Stomach (tissue), 9 donors: ENCODE results near the gene TBPL2. TPM values are rescaled to one million over a fixed set of nuclear protein-coding genes. Genes with fewer than 3 reads are reported as not detected.

Experiments used
- DNase-seq, 2 donors: peaks; one replicate each; pipeline versions ENCODE4 v3.0.0 to v3.0.0-alpha.2; 2013 to 2019
- H3K27ac ChIP-seq, 5 donors: fragments of 200-600 bp in 4 of 5; sonication (generic) in 4 of 5; one replicate each; pipeline ENCODE4 v1.5.1; 2013 to 2019; ENCODE audit warnings: mild to moderate bottlenecking in 1 of 5, moderate library complexity in 1 of 5
- H3K27me3 ChIP-seq, 3 donors: fragments of 200-600 bp; sonication (generic); one replicate each; pipeline ENCODE4 v1.5.1; 2017 to 2019; ENCODE audit warnings: mixed run types in 1 of 3
- H3K36me3 ChIP-seq, 4 donors: fragments of 200-600 bp; sonication (generic); 1 replicate in 3 of 4; 2 replicates in 1 of 4; pipeline ENCODE4 v1.5.1; 2016 to 2019
- H3K4me1 ChIP-seq, 4 donors: fragments of 200-600 bp; sonication (generic); one replicate each; pipeline ENCODE4 v1.5.1; 2016 to 2019
- H3K4me3 ChIP-seq, 4 donors: fragments of 200-600 bp; sonication (generic) in 3 of 4; one replicate each; pipeline ENCODE4 v1.5.1; 2016 to 2019; ENCODE audit warnings: mild to moderate bottlenecking in 1 of 4
- H3K9me3 ChIP-seq, 4 donors: fragments of 200-600 bp; sonication (generic); one replicate each; pipeline ENCODE4 v1.5.1; 2016 to 2019
- CTCF ChIP-seq, 7 experiments: fragments of 450-650 bp in 4 of 7; fragments of 200-600 bp in 3 of 7; sonication (generic) in 3 of 7; IDR thresholded peaks; one replicate each; pipeline ENCODE4 v1.5.1; 2016 to 2019; ENCODE audit warnings: antibody characterized with exemption in 7 of 7, control low read depth in 2 of 7, mild to moderate bottlenecking in 1 of 7
- EP300 ChIP-seq: sonication (generic); formaldehyde crosslinking; IDR thresholded peaks from one replicate; pipeline ENCODE4 v1.6.1; 2017; ENCODE audit warnings: antibody characterized with exemption
- POLR2A ChIP-seq, 4 donors: fragments of 450-650 bp; IDR thresholded peaks; one replicate each; pipeline ENCODE4 v1.6.1; 2016; ENCODE audit warnings: antibody characterized with exemption in 4 of 4, control low read depth in 2 of 4, mild to moderate bottlenecking in 1 of 4, moderate library complexity in 1 of 4
- POLR2AphosphoS5 ChIP-seq, 3 donors: sonication (generic); formaldehyde crosslinking; IDR thresholded peaks; one replicate each; pipeline ENCODE4 v1.6.1; 2016; ENCODE audit warnings: antibody characterized with exemption in 3 of 3
- WGBS, 5 donors: extraction: QIAGEN DNeasy Blood & Tissue Kit in 3 of 5; methylation state at CpG; one replicate each; pipeline versions ENCODE4 v1.1.5 to v1.1.7; 2013 to 2018; 5-methylcytosine and 5-hydroxymethylcytosine counted together
- intact Hi-C: fragments of 100-400 bp; cut with DNase I; formaldehyde crosslinking; loops from one replicate; pipeline ENCODE4 v1.15.1; 2023; ENCODE audit warnings: low total_unique reads
- polyA plus RNA-seq, 3 donors: library from polyadenylated mRNA; stranded (reverse); fragments of 200-250 nt; gene quantifications; one replicate each; pipeline ENCODE4 v1.2.3, GENCODE V29; 2013
- total RNA-seq, 5 donors: library from RNA; depleted of rRNA; stranded (reverse); fragments of >200 nt; gene quantifications; one replicate each; pipeline versions ENCODE4 v1.1.0 to v1.2.3, GENCODE V29; 2014 to 2016
- donor health status: healthy with polysubstance abuse.
- donor health status: Bipolar disorder and iron deficiency.
- donor health status: healthy.

TBPL2 gene
- total and polyA plus RNA-seq, 8 donors, result not detected

- no peak for DNase-seq
- WGBS, 5 donors, result 55 to 64% (median 60%) methylated on average over 2 of the region's 2 CpGs
- Histone ChIP-seq H3K27me3 (no peaks in the 10 kb centered on the region), H3K27ac (no peak overlapping the region), H3K4me3 (no peak overlapping the region), H3K4me1 (peaks cover 7 to 42% (median 24%) of the 10 kb centered on the region in 4 donors), H3K36me3 (no peaks in the 10 kb centered on the region), H3K9me3 (no peaks in the 10 kb centered on the region)
- TF ChIP-seq POLR2A (IDR thresholded peaks at IDR 0.05) (no peak), EP300 (no peak), CTCF (IDR thresholded peaks at IDR 0.05) (no peak), POLR2AphosphoS5 (IDR thresholded peaks at IDR 0.05) (no peak)
- intact Hi-C loops, result no loop called here
These were observed 11.5 kb upstream of the TBPL2 start for GRCh38 chr14:55451950-55452349.

GRCh38 chr14:55451398-55451797 lies 11.0 kb upstream of the TBPL2 start:
- Histone ChIP-seq H3K36me3 (no peaks in the 10 kb centered on the region), H3K27me3 (no peaks in the 10 kb centered on the region), H3K27ac (no peak overlapping the region), H3K4me1 (peaks cover 7 to 42% (median 24%) of the 10 kb centered on the region in 4 donors), H3K9me3 (no peaks in the 10 kb centered on the region), H3K4me3 (no peak overlapping the region)
- WGBS, 5 donors, result 41 to 59% (median 44%) methylated on average over 4 of the region's 4 CpGs
- DNase-seq, result no peak
- intact Hi-C loops, result no loop called here
- TF ChIP-seq POLR2AphosphoS5 (IDR thresholded peaks at IDR 0.05) (no peak), EP300 (no peak), CTCF (IDR thresholded peaks at IDR 0.05) (no peak), POLR2A (IDR thresholded peaks at IDR 0.05) (no peak)

- Histone ChIP-seq H3K27me3 (no peaks in the 10 kb centered on the region), H3K36me3 (no peaks in the 10 kb centered on the region), H3K27ac (no peak overlapping the region), H3K9me3 (no peaks in the 10 kb centered on the region), H3K4me1 (peaks cover 7 to 42% (median 26%) of the 10 kb centered on the region in 4 donors), H3K4me3 (no peak overlapping the region)
- DNase-seq, result no peak
- intact Hi-C loops, result no loop called here
- no peak for TF ChIP-seq CTCF (IDR thresholded peaks at IDR 0.05)
- no peak for TF ChIP-seq POLR2A (IDR thresholded peaks at IDR 0.05)
- TF ChIP-seq EP300, result no peak
- no peak for TF ChIP-seq POLR2AphosphoS5 (IDR thresholded peaks at IDR 0.05)
These were observed 10.6 kb upstream of the TBPL2 start for GRCh38 chr14:55450987-55451386.

- no peak for DNase-seq
- no peaks in the 10 kb centered on the region for H3K27me3 ChIP-seq
- WGBS, 5 donors, result 67 to 76% (median 70%) methylated on average over 3 of the region's 3 CpGs
- H3K4me3 ChIP-seq, result no peak overlapping the region
- H3K36me3 ChIP-seq, result no peaks in the 10 kb centered on the region
- H3K4me1 ChIP-seq, result peaks cover 7 to 42% (median 26%) of the 10 kb centered on the region in 4 donors
- no peak overlapping the region for H3K27ac ChIP-seq
- intact Hi-C loops, result no loop called here
- no peaks in the 10 kb centered on the region for H3K9me3 ChIP-seq
- TF ChIP-seq POLR2A (IDR thresholded peaks at IDR 0.05), result no peak
- TF ChIP-seq POLR2AphosphoS5 (IDR thresholded peaks at IDR 0.05), result no peak
- no peak for TF ChIP-seq EP300
- no peak for TF ChIP-seq CTCF (IDR thresholded peaks at IDR 0.05)
These were observed 10.1 kb upstream of the TBPL2 start for GRCh38 chr14:55450539-55450938.
